Smooth muscle cell (in vitro differentiated cells): ENCODE measurements around the gene HOXC10. TPM values are rescaled to one million over a fixed set of nuclear protein-coding genes. Genes with fewer than 3 reads are reported as not detected.

Experiments
- DNase-seq: peaks from one replicate; lab custom pipeline; 2025; ENCODE audit not compliant: unreplicated experiment; lab: John Stamatoyannopoulos, UW
- H2AFZ ChIP-seq: fragments of 200-600 bp; sonication (generic); 2 replicates; pipeline ENCODE4 v1.6.0; 2016; ENCODE audit warnings: antibody characterized with exemption, low read depth, mild to moderate bottlenecking
- H3F3A ChIP-seq: fragments of 200-600 bp; sonication (generic); 2 replicates; pipeline ENCODE4 v1.6.0; 2017; ENCODE audit warnings: antibody characterized with exemption, low read depth
- H3K27ac ChIP-seq: fragments of 200-600 bp; sonication (generic); 2 replicates; pipeline ENCODE4 v1.5.1; 2016; ENCODE audit warnings: low read depth, mild to moderate bottlenecking
- H3K27me3 ChIP-seq: fragments of 200-600 bp; sonication (generic); 2 replicates; pipeline ENCODE4 v1.6.1; 2016; ENCODE audit warnings: low read depth, mild to moderate bottlenecking
- H3K36me3 ChIP-seq: fragments of 200-600 bp; sonication (generic); 2 replicates; pipeline ENCODE4 v1.5.1; 2016; ENCODE audit warnings: low read depth
- H3K4me1 ChIP-seq: fragments of 200-600 bp; sonication (generic); 2 replicates; pipeline ENCODE4 v1.5.1; 2016; ENCODE audit warnings: low read depth
- H3K4me2 ChIP-seq: fragments of 200-600 bp; sonication (generic); 2 replicates; pipeline ENCODE4 v1.6.0; 2016; ENCODE audit warnings: mild to moderate bottlenecking
- H3K4me3 ChIP-seq: fragments of 200-600 bp; sonication (generic); 2 replicates; pipeline ENCODE4 v1.5.1; 2016; ENCODE audit warnings: mild to moderate bottlenecking
- H3K79me2 ChIP-seq: fragments of 200-600 bp; sonication (generic); 2 replicates; pipeline ENCODE4 v1.6.0; 2016; ENCODE audit warnings: low read depth, mild to moderate bottlenecking
- H3K9ac ChIP-seq: fragments of 200-600 bp; sonication (generic); 2 replicates; pipeline ENCODE4 v1.6.0; 2016; ENCODE audit warnings: low read depth
- H3K9me3 ChIP-seq: fragments of 200-600 bp; sonication (generic); replicated peaks from 2 replicates; pipeline ENCODE4 v1.5.1; 2016; ENCODE audit warnings: low read depth
- H4K20me1 ChIP-seq: fragments of 200-600 bp; sonication (generic); 2 replicates; pipeline ENCODE4 v1.6.0; 2016; ENCODE audit warnings: low read depth
- CTCF ChIP-seq: fragments of 200-600 bp; sonication (generic); IDR thresholded peaks from 2 replicates; pipeline ENCODE4 v1.5.1; 2017; ENCODE audit warnings: borderline replicate concordance, mild to moderate bottlenecking, antibody characterized with exemption; ENCODE audit not compliant: insufficient read depth, poor library complexity, severe bottlenecking
- WGBS: methylation state at CpG from one replicate; pipeline ENCODE4 v1.1.7; 2016; ENCODE audit warnings: low lambda C conversion rate; 5-methylcytosine and 5-hydroxymethylcytosine counted together
- polyA plus RNA-seq: library from polyadenylated mRNA; unstranded; fragments of >200 nt; fragmentation: Nextera tagmentation; extraction: Ambion mirVana; gene quantifications from 2 replicates; pipeline ENCODE4 v1.2.1, GENCODE V29; 2016
- total RNA-seq: library from RNA; depleted of rRNA; stranded (reverse); fragments of >200 nt; gene quantifications from 2 replicates; pipeline ENCODE4 v1.2.3, GENCODE V29; 2014

Gene HOXC10
- total and polyA plus RNA-seq, 2 experiments from 2014 or later = 0.66 TPM; not detected in 1

GRCh38 chr12:54007538-54008259, 22.8 kb downstream of the HOXC10 start:
- H3F3A ChIP-seq = no peaks in the 10 kb centered on the region
- H3K9ac ChIP-seq = no peak overlapping the region
- TF ChIP-seq CTCF = no peak
- 42% methylated on average over 2 of the region's 2 CpGs for WGBS
- H3K36me3 ChIP-seq = no peaks in the 10 kb centered on the region
- no peak overlapping the region for H3K27ac ChIP-seq
- H3K4me2 ChIP-seq = no peak overlapping the region
- DNase-seq = no peak
- H3K9me3 ChIP-seq = no peaks in the 10 kb centered on the region
- H3K4me1 ChIP-seq = no peaks in the 10 kb centered on the region
- no peak overlapping the region for H3K4me3 ChIP-seq
- H3K27me3 ChIP-seq = peaks cover 98% of the 10 kb centered on the region
- H3K79me2 ChIP-seq = no peaks in the 10 kb centered on the region
- no peak overlapping the region for H2AFZ ChIP-seq
- H4K20me1 ChIP-seq = no peaks in the 10 kb centered on the region

- no peak overlapping the region for H3K4me3 ChIP-seq
Observed at GRCh38 chr12:54008260-54008552, 23.3 kb downstream of the HOXC10 start.

GRCh38 chr12:54009171-54010052, 24.5 kb downstream of the HOXC10 start:
- no peak overlapping the region for H3K27ac ChIP-seq
- no peak overlapping the region for H3K9ac ChIP-seq
- peaks cover 3% of the 10 kb centered on the region for H3K4me1 ChIP-seq
- peak overlapping the region; percentile 77 for H3K4me2 ChIP-seq
- no peak for DNase-seq
- H3K36me3 ChIP-seq = no peaks in the 10 kb centered on the region
- H4K20me1 ChIP-seq = no peaks in the 10 kb centered on the region
- H3K27me3 ChIP-seq = peaks cover 98% of the 10 kb centered on the region
- H3F3A ChIP-seq = no peaks in the 10 kb centered on the region
- H3K79me2 ChIP-seq = no peaks in the 10 kb centered on the region
- no peaks in the 10 kb centered on the region for H3K9me3 ChIP-seq
- 9% methylated on average over 27 of the region's 51 CpGs for WGBS
- no peak for TF ChIP-seq CTCF
- peak overlapping the region; percentile 49 for H3K4me3 ChIP-seq
- H2AFZ ChIP-seq = no peak overlapping the region

More at GRCh38 chr12:54008260-54008552, 23.3 kb downstream of the HOXC10 start:
- Histone ChIP-seq H3K4me1 (no peaks in the 10 kb centered on the region), H3K27ac (no peak overlapping the region), H3K4me2 (peak overlapping the region; percentile 22), H3K9ac (no peak overlapping the region), H4K20me1 (no peaks in the 10 kb centered on the region), H3K9me3 (no peaks in the 10 kb centered on the region), H3F3A (no peaks in the 10 kb centered on the region), H3K27me3 (peaks cover 98% of the 10 kb centered on the region), H2AFZ (no peak overlapping the region), H3K36me3 (no peaks in the 10 kb centered on the region), H3K79me2 (no peaks in the 10 kb centered on the region)
- no peak for TF ChIP-seq CTCF
- no peak for DNase-seq
- WGBS = 51% methylated on average over 2 of the region's 2 CpGs
